Endothelial cell (in vitro differentiated cells): ENCODE results near the gene HPDL. TPM values are rescaled to one million over a fixed set of nuclear protein-coding genes. Genes with fewer than 3 reads are reported as not detected.

Source experiments
- DNase-seq: peaks from one replicate; pipeline ENCODE4 v3.0.0; 2021; ENCODE audit warnings: low spot score
- H3K27ac Mint-ChIP-seq: one replicate; pipeline ENCODE4 v1.8.0; 2021; ENCODE audit warnings: mixed read lengths, inconsistent platforms; ENCODE audit not compliant: unreplicated experiment
- H3K27me3 Mint-ChIP-seq: one replicate; pipeline ENCODE4 v1.8.0; 2021; ENCODE audit warnings: mild to moderate bottlenecking, moderate library complexity, mixed read lengths, inconsistent platforms; ENCODE audit not compliant: unreplicated experiment
- H3K36me3 Mint-ChIP-seq: one replicate; pipeline ENCODE4 v1.8.0; 2021; ENCODE audit warnings: mild to moderate bottlenecking, low read depth, mixed read lengths, inconsistent platforms; ENCODE audit not compliant: unreplicated experiment
- H3K4me1 Mint-ChIP-seq: one replicate; pipeline ENCODE4 v1.8.0; 2021; ENCODE audit warnings: mild to moderate bottlenecking, mixed read lengths, inconsistent platforms; ENCODE audit not compliant: unreplicated experiment
- H3K4me3 Mint-ChIP-seq: one replicate; pipeline ENCODE4 v1.8.0; 2021; ENCODE audit warnings: mild to moderate bottlenecking, mixed read lengths, inconsistent platforms; ENCODE audit not compliant: unreplicated experiment
- H3K9me3 Mint-ChIP-seq: one replicate; pipeline ENCODE4 v1.8.0; 2021; ENCODE audit warnings: mixed read lengths, inconsistent platforms; ENCODE audit not compliant: unreplicated experiment
- total RNA-seq: library from RNA; stranded (reverse); fragmentation: NEBNext Ultra II Directional; extraction: Animal tissue kit (Norgen Biotek cat#: 25700); gene quantifications from one replicate; pipeline ENCODE4 v1.2.1, GENCODE V29; 2021; ENCODE audit not compliant: unreplicated experiment
- TF ChIP-seq, protein P1 (sequence below): fragments of 200-600 bp; sonication (generic); IDR thresholded peaks from one replicate; pipeline ENCODE4 v1.5.0; 2021; ENCODE audit warnings: antibody characterized with exemption; ENCODE audit not compliant: unreplicated experiment

The HPDL gene
- total RNA-seq, 1 donor from 2014 or later: 2.5 TPM

DNA sequence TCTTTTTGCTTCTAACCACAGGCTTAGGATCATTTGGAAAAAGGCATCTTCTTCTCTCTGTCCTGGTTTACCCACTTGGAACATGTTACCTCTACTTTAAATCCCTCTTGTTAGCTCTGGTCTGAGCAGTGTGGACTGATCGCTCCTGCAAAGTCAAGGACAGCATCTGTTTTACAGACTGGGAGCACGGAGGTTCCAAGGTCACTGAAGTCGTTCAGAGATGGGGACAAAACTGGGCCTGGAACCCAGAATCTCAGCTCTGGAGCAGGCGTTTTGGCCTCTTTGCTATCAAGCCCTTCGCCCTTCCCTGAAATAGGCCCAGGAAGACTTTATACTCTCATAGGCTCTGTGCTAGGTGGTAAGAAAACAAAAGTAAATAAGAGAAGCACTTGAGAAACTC, 24.8 kb downstream of the HPDL start:
- TF ChIP-seq, protein P1, sequence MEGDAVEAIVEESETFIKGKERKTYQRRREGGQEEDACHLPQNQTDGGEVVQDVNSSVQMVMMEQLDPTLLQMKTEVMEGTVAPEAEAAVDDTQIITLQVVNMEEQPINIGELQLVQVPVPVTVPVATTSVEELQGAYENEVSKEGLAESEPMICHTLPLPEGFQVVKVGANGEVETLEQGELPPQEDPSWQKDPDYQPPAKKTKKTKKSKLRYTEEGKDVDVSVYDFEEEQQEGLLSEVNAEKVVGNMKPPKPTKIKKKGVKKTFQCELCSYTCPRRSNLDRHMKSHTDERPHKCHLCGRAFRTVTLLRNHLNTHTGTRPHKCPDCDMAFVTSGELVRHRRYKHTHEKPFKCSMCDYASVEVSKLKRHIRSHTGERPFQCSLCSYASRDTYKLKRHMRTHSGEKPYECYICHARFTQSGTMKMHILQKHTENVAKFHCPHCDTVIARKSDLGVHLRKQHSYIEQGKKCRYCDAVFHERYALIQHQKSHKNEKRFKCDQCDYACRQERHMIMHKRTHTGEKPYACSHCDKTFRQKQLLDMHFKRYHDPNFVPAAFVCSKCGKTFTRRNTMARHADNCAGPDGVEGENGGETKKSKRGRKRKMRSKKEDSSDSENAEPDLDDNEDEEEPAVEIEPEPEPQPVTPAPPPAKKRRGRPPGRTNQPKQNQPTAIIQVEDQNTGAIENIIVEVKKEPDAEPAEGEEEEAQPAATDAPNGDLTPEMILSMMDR: no peak
- Mint-ChIP-seq H3K27ac (no peak overlapping the region), H3K4me1 (peaks cover 9% of the 10 kb centered on the region), H3K27me3 (peaks cover 1% of the 10 kb centered on the region), H3K4me3 (no peak overlapping the region), H3K9me3 (no peaks in the 10 kb centered on the region), H3K36me3 (peaks cover 7% of the 10 kb centered on the region)
- no peak for DNase-seq

DNA sequence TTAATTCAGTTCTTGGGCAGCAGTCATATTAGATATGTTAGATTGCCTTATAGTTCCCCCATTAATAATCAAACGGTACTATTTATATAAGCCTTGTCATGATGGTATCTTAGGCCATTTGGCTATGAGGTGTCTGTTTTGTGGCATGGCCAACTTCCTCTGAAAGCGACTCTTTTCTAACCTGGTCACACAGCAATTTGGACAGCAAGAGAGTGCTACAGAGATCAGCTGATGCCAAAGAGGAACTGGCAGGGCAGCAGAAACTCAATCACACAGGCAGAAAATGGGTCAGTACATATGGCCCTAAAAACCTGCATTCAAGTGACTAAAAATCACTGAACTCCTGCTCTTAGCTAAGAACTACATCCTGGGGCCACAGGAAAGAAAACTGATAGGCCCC, 27.0 kb downstream of the HPDL start:
- DNase-seq: no peak
- no peak overlapping the region for H3K4me3 Mint-ChIP-seq
- TF ChIP-seq, protein P1: no peak
- no peak overlapping the region for H3K27ac Mint-ChIP-seq
- H3K27me3 Mint-ChIP-seq: no peaks in the 10 kb centered on the region
- peaks cover 11% of the 10 kb centered on the region for H3K4me1 Mint-ChIP-seq
- H3K36me3 Mint-ChIP-seq: no peaks in the 10 kb centered on the region
- H3K9me3 Mint-ChIP-seq: no peaks in the 10 kb centered on the region

DNA sequence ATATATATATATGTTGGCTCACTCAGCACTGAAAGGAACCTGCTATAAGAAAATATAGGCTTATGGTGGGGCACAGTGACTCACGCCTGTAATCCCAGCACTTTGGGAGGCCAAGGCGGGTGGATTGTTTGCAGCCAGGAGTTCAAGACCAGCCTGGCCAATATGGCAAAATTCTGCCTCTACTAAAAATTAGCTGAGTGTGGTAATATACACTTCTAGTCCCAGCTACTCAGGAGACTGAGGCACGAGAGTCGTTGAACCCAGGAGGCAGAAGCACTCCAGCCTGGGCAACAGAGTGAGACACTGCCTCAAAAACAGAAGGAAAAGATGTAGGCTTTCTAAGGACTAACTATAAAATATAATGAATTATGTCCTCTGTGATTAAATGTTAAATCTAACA, 28.1 kb downstream of the HPDL start:
- H3K27ac Mint-ChIP-seq: no peak overlapping the region
- H3K9me3 Mint-ChIP-seq: no peaks in the 10 kb centered on the region
- TF ChIP-seq, protein P1: no peak
- no peaks in the 10 kb centered on the region for H3K27me3 Mint-ChIP-seq
- H3K36me3 Mint-ChIP-seq: no peaks in the 10 kb centered on the region
- H3K4me1 Mint-ChIP-seq: peaks cover 12% of the 10 kb centered on the region
- H3K4me3 Mint-ChIP-seq: no peak overlapping the region
- DNase-seq: no peak

DNA sequence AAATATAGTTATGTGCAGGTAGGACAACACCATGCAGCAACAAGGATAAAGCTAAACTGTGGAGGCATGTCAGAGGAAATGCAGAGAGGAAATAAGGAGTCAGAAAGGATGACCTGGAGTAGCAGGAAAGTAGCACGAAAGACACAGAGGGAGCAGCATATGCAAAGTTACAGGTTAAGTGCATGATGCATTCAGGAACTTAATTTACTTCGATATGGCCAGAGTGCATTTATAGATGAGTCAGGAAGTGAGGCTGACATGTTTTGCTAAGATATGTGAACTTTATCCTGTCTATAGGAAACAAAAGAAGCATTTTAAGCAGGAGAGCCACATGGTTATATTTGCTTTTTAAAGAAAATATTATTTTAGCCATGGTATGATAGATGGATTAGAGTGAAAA, 29.0 kb downstream of the HPDL start:
- TF ChIP-seq, protein P1: no peak
- Mint-ChIP-seq H3K9me3 (no peaks in the 10 kb centered on the region), H3K4me1 (peaks cover 20% of the 10 kb centered on the region), H3K4me3 (no peak overlapping the region), H3K27me3 (no peaks in the 10 kb centered on the region), H3K36me3 (no peaks in the 10 kb centered on the region), H3K27ac (no peak overlapping the region)
- DNase-seq: no peak

DNA sequence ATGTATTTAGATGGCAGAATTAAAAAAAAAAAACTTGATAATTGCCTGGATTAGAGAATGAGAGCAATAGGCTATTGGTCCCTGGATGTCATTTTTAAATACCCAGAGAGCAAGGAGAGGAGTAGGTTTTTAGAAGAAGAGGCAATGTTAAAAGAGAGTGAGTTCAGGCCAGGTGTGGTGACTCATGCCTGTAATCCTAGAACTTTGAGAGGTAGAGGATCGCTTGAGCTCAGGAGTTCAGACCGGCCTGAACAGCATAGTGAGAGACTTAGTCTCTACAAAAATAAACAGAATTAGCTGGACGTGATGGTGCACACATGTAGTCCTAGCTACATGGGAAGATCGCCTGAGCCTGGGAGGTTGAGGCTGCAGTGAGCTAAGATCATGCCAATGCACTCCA, 29.5 kb downstream of the HPDL start:
- no peaks in the 10 kb centered on the region for H3K9me3 Mint-ChIP-seq
- H3K4me3 Mint-ChIP-seq: no peak overlapping the region
- H3K36me3 Mint-ChIP-seq: no peaks in the 10 kb centered on the region
- TF ChIP-seq, protein P1: no peak
- H3K27me3 Mint-ChIP-seq: no peaks in the 10 kb centered on the region
- DNase-seq: no peak
- H3K4me1 Mint-ChIP-seq: peaks cover 22% of the 10 kb centered on the region
- no peak overlapping the region for H3K27ac Mint-ChIP-seq
